ENCODE data around the gene CDR2. TPM values are rescaled to one million over a fixed set of nuclear protein-coding genes. Genes with fewer than 3 reads are reported as not detected.

CDR2 gene
- total RNA-seq, 1 experiment from 2014 or later: 7.2 TPM

GRCh38 chr16:22328081-22328725, 46.2 kb downstream of the CDR2 start:
- Histone ChIP-seq H3K9me2 (replicated peaks; ENCODE audit: insufficient read depth, low read length) (no peaks in the 10 kb centered on the region), H3K4me1 (ENCODE audit: low read length) (no peaks in the 10 kb centered on the region), H3K36me3 (ENCODE audit: insufficient read depth, low read length) (peaks cover 34% of the 10 kb centered on the region), H3K79me2 (ENCODE audit: low read length) (0 out of 2 replicates have a peak, but pooled peaks cover under 1% of the 10 kb centered on the region), H3K4me3 (ENCODE audit: low read length) (no peak overlapping the region), H2AFZ (ENCODE audit: low read length) (no peak overlapping the region), H3K27ac (ENCODE audit: low read length) (no peak overlapping the region), H3K9ac (ENCODE audit: low read length) (no peak overlapping the region), H3K27me3 (ENCODE audit: low read length) (no peaks in the 10 kb centered on the region), H3K9me3 (ENCODE audit: low read length) (no peaks in the 10 kb centered on the region), H4K20me1 (ENCODE audit: insufficient read depth, low read depth, low read length) (0 out of 2 replicates have a peak, but pooled peaks cover 3% of the 10 kb centered on the region), H3K4me2 (ENCODE audit: low read depth, low read length, poor library complexity, severe bottlenecking) (no peak overlapping the region)
- no peak for DNase-seq

DNA sequence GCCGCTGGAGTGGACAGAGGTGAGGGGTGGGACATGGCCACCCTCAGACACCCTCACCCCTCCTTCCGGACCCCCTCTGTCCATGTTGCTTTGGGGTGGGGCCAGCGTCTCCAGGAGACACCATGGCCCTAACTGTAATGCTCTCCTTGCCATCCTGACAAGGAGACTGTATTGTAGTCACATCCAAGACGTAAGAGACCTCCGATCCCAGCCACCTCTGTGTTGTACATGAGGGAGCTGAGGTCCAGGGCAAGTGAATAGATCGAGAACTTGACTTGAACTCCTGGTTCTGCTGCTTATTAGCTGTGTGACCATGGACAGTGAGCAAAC, 47.0 kb downstream of the CDR2 start:
- DNase-seq: no peak
- no peak overlapping the region for H2AFZ ChIP-seq (ENCODE audit: low read length)
- peaks cover 6% of the 10 kb centered on the region for H3K79me2 ChIP-seq (ENCODE audit: low read length)
- no peak overlapping the region for H3K9ac ChIP-seq (ENCODE audit: low read length)
- peaks cover 7% of the 10 kb centered on the region for H4K20me1 ChIP-seq (ENCODE audit: insufficient read depth, low read depth, low read length)
- no peak overlapping the region for H3K4me3 ChIP-seq (ENCODE audit: low read length)
- H3K27ac ChIP-seq (ENCODE audit: low read length): no peak overlapping the region
- H3K4me1 ChIP-seq (ENCODE audit: low read length): no peaks in the 10 kb centered on the region
- no peaks in the 10 kb centered on the region for H3K9me2 ChIP-seq (replicated peaks; ENCODE audit: insufficient read depth, low read length)
- no peaks in the 10 kb centered on the region for H3K9me3 ChIP-seq (ENCODE audit: low read length)
- H3K4me2 ChIP-seq (ENCODE audit: low read depth, low read length, poor library complexity, severe bottlenecking): no peak overlapping the region
- peaks cover 29% of the 10 kb centered on the region for H3K36me3 ChIP-seq (ENCODE audit: insufficient read depth, low read length)
- no peaks in the 10 kb centered on the region for H3K27me3 ChIP-seq (ENCODE audit: low read length)

DNA sequence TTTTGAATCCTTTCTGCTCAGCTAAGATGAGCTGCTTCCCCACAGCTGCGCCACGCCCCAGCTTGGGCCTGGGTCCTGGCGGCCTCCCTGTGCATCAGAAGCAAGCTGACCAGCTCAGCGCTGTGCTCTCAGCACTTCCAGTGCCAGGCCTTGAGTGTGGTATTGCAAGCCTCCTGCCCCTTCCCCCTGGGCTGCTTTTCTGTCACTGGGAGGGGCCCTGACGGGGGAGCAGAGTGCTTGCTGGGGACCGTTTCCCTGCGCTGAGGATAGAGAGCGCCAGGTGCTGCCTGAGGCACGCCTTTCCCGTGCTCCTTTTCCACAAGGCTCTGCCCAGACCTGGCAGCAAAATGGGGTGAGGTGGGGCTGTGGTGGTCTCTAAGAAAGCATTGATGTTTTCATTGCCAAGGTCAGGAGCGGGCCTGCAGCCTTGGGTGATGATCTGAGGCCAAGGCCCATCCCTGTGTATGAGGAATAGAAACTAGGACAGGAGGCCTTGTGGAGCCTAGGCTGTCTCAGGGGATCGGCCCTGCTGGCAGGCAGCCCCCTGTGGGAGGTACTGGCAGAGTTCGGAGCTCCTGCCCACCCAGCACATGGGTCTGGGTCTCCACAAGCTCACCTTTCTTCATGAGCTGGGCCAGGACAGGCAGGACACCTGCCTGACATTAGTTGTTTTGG, 47.5 kb downstream of the CDR2 start:
- H3K27ac ChIP-seq (ENCODE audit: low read length): no peak overlapping the region
- peaks cover 11% of the 10 kb centered on the region for H4K20me1 ChIP-seq (ENCODE audit: insufficient read depth, low read depth, low read length)
- H3K27me3 ChIP-seq (ENCODE audit: low read length): no peaks in the 10 kb centered on the region
- H3K9me2 ChIP-seq (replicated peaks; ENCODE audit: insufficient read depth, low read length): no peaks in the 10 kb centered on the region
- no peak for DNase-seq
- peaks cover 25% of the 10 kb centered on the region for H3K36me3 ChIP-seq (ENCODE audit: insufficient read depth, low read length)
- H3K9me3 ChIP-seq (ENCODE audit: low read length): no peaks in the 10 kb centered on the region
- no peak overlapping the region for H3K9ac ChIP-seq (ENCODE audit: low read length)
- no peak overlapping the region for H3K4me3 ChIP-seq (ENCODE audit: low read length)
- no peak overlapping the region for H3K4me2 ChIP-seq (ENCODE audit: low read depth, low read length, poor library complexity, severe bottlenecking)
- H3K79me2 ChIP-seq (ENCODE audit: low read length): peaks cover 11% of the 10 kb centered on the region
- no peak overlapping the region for H2AFZ ChIP-seq (ENCODE audit: low read length)
- no peaks in the 10 kb centered on the region for H3K4me1 ChIP-seq (ENCODE audit: low read length)

DNA sequence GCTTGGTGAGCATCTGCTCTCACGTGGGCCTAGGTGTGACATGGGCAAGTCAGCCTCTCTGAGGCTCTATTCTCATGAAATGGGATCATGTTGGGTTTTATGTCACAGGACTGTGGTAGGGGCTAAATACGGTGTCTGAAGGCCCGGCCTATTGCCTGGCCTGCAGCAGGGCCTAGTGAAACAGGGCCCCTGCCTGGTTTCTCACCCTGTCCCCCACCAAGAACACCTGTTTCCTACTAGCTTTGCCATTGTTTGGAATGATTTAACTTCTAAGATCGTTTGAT, 48.1 kb downstream of the CDR2 start:
- Histone ChIP-seq H3K9me2 (replicated peaks; ENCODE audit: insufficient read depth, low read length) (no peaks in the 10 kb centered on the region), H3K79me2 (ENCODE audit: low read length) (peaks cover 17% of the 10 kb centered on the region), H4K20me1 (ENCODE audit: insufficient read depth, low read depth, low read length) (peaks cover 16% of the 10 kb centered on the region), H3K4me2 (ENCODE audit: low read depth, low read length, poor library complexity, severe bottlenecking) (no peak overlapping the region), H2AFZ (ENCODE audit: low read length) (no peak overlapping the region), H3K36me3 (ENCODE audit: insufficient read depth, low read length) (peaks cover 25% of the 10 kb centered on the region), H3K9ac (ENCODE audit: low read length) (no peak overlapping the region), H3K9me3 (ENCODE audit: low read length) (no peaks in the 10 kb centered on the region), H3K4me1 (ENCODE audit: low read length) (no peaks in the 10 kb centered on the region), H3K27me3 (ENCODE audit: low read length) (no peaks in the 10 kb centered on the region), H3K27ac (ENCODE audit: low read length) (no peak overlapping the region), H3K4me3 (ENCODE audit: low read length) (no peak overlapping the region)
- DNase-seq: no peak

- H3K9me3 ChIP-seq (ENCODE audit: low read length): no peaks in the 10 kb centered on the region
- no peak overlapping the region for H3K4me3 ChIP-seq (ENCODE audit: low read length)
- H3K4me1 ChIP-seq (ENCODE audit: low read length): no peaks in the 10 kb centered on the region
- H3K36me3 ChIP-seq (ENCODE audit: insufficient read depth, low read length): peaks cover 22% of the 10 kb centered on the region
- no peak overlapping the region for H2AFZ ChIP-seq (ENCODE audit: low read length)
- no peak for DNase-seq
- H3K27ac ChIP-seq (ENCODE audit: low read length): no peak overlapping the region
- H3K79me2 ChIP-seq (ENCODE audit: low read length): peaks cover 23% of the 10 kb centered on the region
- H3K9ac ChIP-seq (ENCODE audit: low read length): no peak overlapping the region
- H3K4me2 ChIP-seq (ENCODE audit: low read depth, low read length, poor library complexity, severe bottlenecking): no peak overlapping the region
- H4K20me1 ChIP-seq (ENCODE audit: insufficient read depth, low read depth, low read length): peaks cover 20% of the 10 kb centered on the region
- H3K27me3 ChIP-seq (ENCODE audit: low read length): no peaks in the 10 kb centered on the region
- H3K9me2 ChIP-seq (replicated peaks; ENCODE audit: insufficient read depth, low read length): no peaks in the 10 kb centered on the region
Measured at GRCh38 chr16:22325598-22326368, 48.6 kb downstream of the CDR2 start.

GRCh38 chr16:22324787-22325597, 49.4 kb downstream of the CDR2 start:
- Histone ChIP-seq H3K4me3 (ENCODE audit: low read length) (no peak overlapping the region), H3K9ac (ENCODE audit: low read length) (no peak overlapping the region), H3K9me2 (replicated peaks; ENCODE audit: insufficient read depth, low read length) (no peaks in the 10 kb centered on the region), H3K79me2 (ENCODE audit: low read length) (peaks cover 24% of the 10 kb centered on the region), H3K27me3 (ENCODE audit: low read length) (no peaks in the 10 kb centered on the region), H3K4me2 (ENCODE audit: low read depth, low read length, poor library complexity, severe bottlenecking) (no peak overlapping the region), H3K36me3 (ENCODE audit: insufficient read depth, low read length) (peaks cover 22% of the 10 kb centered on the region), H4K20me1 (ENCODE audit: insufficient read depth, low read depth, low read length) (peaks cover 21% of the 10 kb centered on the region), H3K4me1 (ENCODE audit: low read length) (no peaks in the 10 kb centered on the region), H2AFZ (ENCODE audit: low read length) (no peak overlapping the region), H3K9me3 (ENCODE audit: low read length) (no peaks in the 10 kb centered on the region), H3K27ac (ENCODE audit: low read length) (no peak overlapping the region)
- DNase-seq: no peak

DNA sequence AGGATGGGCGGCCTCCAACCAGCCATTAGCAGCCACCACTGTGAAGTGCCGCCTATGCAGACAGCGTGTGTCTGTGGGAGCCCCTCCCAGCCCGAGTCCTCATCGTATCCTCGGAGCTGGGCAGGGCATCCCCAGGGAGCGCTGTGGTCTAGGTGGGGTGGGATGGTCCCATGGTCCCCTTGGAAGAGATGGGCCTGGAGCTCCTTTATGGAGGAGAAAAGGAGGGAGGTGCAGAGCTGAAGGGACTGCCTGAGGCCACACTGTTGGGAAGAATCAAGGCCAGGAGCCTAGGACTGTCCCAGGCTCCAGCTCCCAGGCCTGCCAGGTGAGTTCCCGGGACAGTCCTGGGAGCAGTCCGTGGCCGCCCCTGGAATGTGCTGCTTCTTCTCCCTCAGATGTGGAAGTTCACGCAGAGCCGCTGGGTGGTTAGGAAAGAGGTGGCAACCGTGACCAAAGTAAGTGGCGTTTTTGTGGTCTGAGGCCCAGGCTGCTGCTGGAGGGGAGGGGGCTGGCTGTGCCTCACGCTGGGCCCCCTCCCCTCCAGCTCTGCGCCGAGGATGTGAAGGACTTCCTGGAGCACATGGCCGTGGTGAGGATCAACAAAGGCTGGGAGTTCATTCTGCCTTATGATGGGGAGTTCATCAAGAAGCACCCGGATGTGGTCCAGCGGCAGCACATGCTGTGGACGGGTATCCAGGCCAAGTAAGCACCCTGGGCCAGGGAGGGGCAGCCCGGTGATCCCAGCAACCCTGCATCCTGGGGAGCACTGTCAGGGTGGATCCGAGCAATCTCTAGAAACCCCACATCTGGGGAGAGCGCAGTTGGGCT, 50.2 kb downstream of the CDR2 start:
- H3K27me3 ChIP-seq (ENCODE audit: low read length): no peaks in the 10 kb centered on the region
- no peak overlapping the region for H3K4me2 ChIP-seq (ENCODE audit: low read depth, low read length, poor library complexity, severe bottlenecking)
- no peaks in the 10 kb centered on the region for H3K4me1 ChIP-seq (ENCODE audit: low read length)
- no peaks in the 10 kb centered on the region for H3K9me3 ChIP-seq (ENCODE audit: low read length)
- H4K20me1 ChIP-seq (ENCODE audit: insufficient read depth, low read depth, low read length): peaks cover 21% of the 10 kb centered on the region
- peaks cover 24% of the 10 kb centered on the region for H3K79me2 ChIP-seq (ENCODE audit: low read length)
- H3K36me3 ChIP-seq (ENCODE audit: insufficient read depth, low read length): peaks cover 14% of the 10 kb centered on the region
- DNase-seq: no peak
- H3K27ac ChIP-seq (ENCODE audit: low read length): no peak overlapping the region
- no peak overlapping the region for H3K9ac ChIP-seq (ENCODE audit: low read length)
- no peak overlapping the region for H3K4me3 ChIP-seq (ENCODE audit: low read length)
- no peaks in the 10 kb centered on the region for H3K9me2 ChIP-seq (replicated peaks; ENCODE audit: insufficient read depth, low read length)
- no peak overlapping the region for H2AFZ ChIP-seq (ENCODE audit: low read length)
